SK-MEL-5 (cell line): ENCODE measurements around the gene TPSG1. TPM values are rescaled to one million over a fixed set of nuclear protein-coding genes. Genes with fewer than 3 reads are reported as not detected.
"Not testable (repeated sequence)": the region's sequence is repeated elsewhere in the genome, so short reads cannot be mapped to it uniquely, and the experiment has no call there.

ENCODE experiments used
- DNase-seq: peaks from one replicate; pipeline ENCODE4 v3.0.0-alpha.2; 2016; ENCODE audit warnings: low read depth, low spot score
- in situ Hi-C: cut with HindIII; loops from 2 replicates; pipeline ENCODE4 v1.10.0; 2016; ENCODE audit warnings: low sequenced_read_pairs, high pct_unique_total_duplicates, low pct_unique_long_range_greater_than_20kb
- total RNA-seq: library from RNA; depleted of rRNA; stranded (reverse); fragments of >200 nt; shearing (Covaris generic); gene quantifications from 2 replicates; pipeline ENCODE4 v1.2.3, GENCODE V29; 2014

The TPSG1 gene
- total RNA-seq, 1 experiment from 2014 or later = not detected

GRCh38 chr16:1258906-1259759 lies 34.1 kb upstream of the TPSG1 start:
- in situ Hi-C loops = no loop called here
- DNase-seq = no peak

GRCh38 chr16:1258225-1258600 lies 33.1 kb upstream of the TPSG1 start:
- in situ Hi-C loops = no loop called here
- no peak for DNase-seq

DNA sequence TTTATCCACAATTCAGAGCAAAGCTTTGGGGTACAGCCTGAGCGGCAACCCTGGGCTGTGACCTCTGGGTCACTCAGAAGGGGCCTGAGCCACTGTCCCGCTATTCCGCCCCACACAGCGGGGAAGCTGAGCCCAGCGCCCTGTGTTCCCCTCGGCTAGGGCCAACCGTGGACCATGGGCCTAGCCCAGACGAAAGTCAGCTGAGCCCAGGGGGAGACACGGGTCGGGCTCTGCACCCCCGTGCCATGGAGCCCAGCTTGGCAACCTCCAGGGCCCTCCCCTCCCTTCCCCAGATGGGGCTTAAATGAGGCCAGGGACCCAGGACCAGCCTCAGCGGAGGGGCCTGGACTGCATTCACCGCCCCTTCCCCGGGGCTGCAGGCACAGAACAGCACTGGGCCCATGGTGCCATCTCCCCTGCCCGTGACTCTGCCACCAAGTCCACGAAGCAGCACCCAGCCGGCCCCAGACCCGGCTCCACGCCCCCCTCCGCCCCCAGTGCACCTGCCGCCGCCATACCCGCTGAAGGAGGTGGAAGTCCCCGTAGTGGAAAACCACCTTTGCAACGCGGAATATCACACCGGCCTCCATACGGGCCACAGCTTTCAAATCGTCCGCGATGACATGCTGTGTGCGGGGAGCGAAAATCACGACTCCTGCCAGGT lies 32.6 kb upstream of the TPSG1 start:
- no peak for DNase-seq
- in situ Hi-C loops = no loop called here

DNA sequence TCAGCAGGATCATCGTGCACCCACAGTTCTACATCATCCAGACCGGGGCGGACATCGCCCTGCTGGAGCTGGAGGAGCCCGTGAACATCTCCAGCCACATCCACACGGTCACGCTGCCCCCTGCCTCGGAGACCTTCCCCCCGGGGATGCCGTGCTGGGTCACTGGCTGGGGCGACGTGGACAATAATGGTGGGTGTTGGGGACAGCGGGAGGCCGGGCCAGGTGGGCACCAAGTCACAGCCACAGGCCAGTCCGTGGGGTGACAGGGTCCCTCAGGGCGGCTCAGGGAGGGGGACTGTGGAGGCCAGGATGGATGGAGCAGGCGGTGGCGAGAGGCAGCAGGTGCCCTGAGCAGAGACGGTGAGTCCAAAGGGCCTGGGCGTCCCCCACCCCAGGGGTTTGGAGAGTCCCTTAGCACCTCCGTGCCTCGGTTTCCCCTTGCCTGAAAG lies 31.8 kb upstream of the TPSG1 start:
- in situ Hi-C loops = no loop called here
- DNase-seq = no peak

GRCh38 chr16:1256296-1256873 lies 31.3 kb upstream of the TPSG1 start:
- DNase-seq, in situ Hi-C loops: not testable (repeated sequence)

DNA sequence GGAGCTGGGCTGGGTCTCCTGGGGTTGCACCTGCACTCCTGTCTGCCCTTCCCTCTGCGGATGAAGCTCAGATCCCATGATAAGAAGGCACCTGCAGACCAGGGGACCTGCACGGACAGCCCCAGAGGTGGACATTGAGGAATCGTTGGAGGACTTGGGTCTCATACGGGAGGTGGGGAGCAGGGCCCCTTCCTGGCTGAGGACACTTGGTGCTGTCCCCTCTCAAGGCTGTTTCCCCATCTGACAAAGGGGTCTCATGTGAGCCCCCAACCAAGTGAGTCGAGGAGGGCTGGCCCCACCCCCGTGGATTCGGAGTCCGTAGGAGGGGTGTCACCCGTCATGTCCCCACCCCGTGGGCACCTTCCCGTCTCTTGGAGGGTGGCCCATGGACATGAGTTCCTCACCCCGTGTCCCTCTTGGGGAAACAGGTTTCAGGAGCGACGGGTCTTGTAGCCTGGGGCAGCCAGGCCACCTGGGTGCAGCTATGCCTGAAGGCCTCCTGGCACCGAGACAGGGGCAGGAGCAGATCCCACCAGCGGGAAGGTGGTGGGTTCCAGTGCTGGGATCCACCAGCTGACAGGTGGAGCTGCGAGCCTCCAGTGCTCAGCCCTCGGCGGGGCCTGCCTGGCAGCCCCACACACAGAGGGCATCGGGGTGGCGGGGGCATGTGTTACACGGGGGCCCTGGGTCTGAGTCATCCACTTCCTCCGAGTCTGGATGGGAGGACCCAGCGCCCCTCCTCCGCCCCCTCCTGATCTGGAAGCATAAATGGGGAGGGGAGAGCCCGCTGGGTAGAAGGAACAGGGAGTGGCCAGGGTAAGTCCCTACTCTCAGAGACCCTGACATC lies 30.4 kb upstream of the TPSG1 start, which contains the start of gene TPSD1:
TSS of gene TPSD1 (plus strand) at position 794 of the 847 bp plus-strand sequence. CDS start 212 bp downstream, outside the sequence.
- DNase-seq, in situ Hi-C loops: not testable (repeated sequence)

- in situ Hi-C loops, DNase-seq: not testable (repeated sequence)
These were observed 29.8 kb upstream of the TPSG1 start for GRCh38 chr16:1254821-1255220.

DNA sequence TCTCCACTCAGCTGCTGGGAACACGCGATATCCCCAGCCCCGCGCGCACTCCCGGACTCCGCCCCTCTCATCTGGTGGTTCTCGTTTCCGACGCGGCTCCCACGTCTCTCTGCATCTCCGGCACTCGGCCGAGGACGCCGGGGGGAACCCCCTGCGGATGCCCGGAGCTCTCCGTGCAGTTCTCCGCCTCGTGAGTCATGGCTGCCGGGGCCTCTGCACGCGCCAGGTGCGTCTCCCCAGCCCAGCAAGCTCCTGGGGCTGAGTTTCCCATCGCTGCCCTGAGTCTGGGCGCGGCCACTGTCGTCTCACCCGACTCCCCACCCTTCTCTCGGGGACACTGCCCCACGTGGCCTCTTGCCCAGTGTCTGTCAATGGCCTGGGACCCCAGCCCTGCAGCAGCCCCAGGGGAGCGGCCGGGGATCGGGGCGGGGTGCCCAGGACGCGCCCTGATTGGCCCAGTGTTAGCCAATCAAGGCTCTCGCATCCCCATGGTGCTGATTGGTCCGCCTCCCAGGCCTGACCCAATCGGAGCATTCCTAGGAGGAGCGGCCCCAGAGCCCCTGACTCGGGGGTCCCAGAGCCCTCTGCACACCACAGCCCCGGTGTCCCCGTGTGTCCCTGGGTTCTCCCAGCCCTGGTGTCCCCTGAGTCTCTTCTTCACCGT lies 28.8 kb upstream of the TPSG1 start:
- in situ Hi-C loops, DNase-seq: not testable (repeated sequence)

DNA sequence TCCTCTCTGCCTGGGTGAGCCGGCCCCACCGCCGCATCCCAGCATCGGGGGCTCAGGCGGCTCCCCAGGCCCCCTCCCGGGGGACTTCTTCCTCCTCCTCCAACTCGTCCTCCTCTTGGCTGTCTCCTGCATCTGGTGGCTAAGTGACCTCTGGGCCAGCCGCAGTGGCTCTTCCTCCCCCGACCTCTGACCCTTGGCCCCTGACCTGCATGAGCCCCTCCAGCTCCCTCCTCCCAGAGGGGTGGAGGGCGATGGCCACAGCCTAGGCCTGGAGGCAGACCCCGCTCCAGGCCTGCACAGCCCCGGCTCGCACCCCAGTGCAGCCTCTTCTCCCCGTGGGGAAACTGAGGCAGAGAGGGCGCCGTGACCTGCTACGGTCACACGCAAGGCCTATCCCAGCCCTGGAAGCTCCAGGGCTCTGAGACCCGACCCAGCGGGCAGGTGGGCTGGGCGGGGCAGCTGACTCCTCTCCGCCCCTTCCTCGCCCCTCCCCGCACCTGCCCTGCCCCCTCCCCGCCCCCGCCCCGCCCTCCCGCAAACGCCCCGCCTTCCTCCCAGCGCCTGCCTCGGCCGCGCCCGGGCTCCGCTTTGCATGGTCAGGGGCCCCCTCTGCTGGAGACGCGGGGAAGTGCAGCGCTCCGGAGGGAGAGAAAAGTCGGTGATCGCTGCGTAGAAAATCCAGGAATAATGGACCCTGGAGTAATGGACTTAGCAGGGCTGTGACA lies 24.1 kb upstream of the TPSG1 start:
- in situ Hi-C loops, DNase-seq: not testable (repeated sequence)

DNA sequence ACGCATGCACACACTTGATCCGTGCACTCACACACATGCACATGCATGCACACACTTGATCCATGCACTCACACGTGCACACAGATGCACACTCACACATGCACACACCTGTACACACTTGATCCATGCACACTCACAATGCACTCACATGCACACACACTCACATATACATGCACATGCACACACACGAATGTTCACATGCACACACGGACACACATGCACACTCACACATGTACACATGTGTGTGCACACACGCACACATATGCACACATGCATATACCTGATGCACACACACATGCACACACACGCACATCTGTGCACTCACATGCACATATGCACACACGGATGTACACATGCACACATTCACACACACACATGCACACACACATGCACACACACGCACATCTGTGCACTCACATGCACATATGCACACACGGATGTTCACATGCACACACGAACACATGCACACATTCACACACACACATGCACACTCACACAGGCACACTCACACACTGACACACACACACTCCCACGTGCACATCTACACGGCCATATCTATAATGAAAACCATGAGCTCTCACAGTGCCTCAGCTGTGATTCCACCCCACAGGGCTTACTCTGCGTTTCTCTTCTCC lies 23.0 kb upstream of the TPSG1 start:
- in situ Hi-C loops, DNase-seq: not testable (repeated sequence)

DNA sequence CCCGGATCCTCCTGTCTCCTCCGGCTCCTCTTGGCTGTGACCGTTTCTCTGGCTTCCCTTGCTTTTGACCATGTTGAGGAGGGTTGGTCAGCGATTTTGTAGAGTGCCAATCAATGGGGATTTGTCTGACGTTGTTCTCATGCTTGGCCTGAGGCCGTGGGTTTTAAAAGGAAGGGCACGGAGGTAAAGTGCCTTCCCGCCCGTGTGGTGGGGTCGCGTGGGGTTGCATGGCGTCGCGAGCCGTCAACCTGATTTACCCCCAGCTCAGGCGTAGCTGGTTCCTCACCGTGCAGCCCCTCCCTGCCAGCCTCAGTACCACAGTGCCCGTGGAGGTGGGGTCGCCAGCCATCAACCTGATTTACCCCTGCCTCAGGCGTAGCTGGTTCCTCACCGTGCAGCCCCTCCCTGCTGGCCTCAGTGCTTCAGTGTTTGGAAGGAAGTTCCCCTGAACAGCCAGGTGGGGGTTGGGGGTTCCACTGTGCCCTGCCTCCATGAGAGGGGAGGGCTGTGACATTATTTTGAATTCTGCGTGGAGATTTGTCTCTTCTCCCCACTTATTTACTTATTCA lies 20.5 kb upstream of the TPSG1 start:
- DNase-seq = no peak
- in situ Hi-C loops = no loop called here

GRCh38 chr16:1244881-1245280 lies 19.8 kb upstream of the TPSG1 start:
- no peak for DNase-seq
- in situ Hi-C loops = no loop called here

DNA sequence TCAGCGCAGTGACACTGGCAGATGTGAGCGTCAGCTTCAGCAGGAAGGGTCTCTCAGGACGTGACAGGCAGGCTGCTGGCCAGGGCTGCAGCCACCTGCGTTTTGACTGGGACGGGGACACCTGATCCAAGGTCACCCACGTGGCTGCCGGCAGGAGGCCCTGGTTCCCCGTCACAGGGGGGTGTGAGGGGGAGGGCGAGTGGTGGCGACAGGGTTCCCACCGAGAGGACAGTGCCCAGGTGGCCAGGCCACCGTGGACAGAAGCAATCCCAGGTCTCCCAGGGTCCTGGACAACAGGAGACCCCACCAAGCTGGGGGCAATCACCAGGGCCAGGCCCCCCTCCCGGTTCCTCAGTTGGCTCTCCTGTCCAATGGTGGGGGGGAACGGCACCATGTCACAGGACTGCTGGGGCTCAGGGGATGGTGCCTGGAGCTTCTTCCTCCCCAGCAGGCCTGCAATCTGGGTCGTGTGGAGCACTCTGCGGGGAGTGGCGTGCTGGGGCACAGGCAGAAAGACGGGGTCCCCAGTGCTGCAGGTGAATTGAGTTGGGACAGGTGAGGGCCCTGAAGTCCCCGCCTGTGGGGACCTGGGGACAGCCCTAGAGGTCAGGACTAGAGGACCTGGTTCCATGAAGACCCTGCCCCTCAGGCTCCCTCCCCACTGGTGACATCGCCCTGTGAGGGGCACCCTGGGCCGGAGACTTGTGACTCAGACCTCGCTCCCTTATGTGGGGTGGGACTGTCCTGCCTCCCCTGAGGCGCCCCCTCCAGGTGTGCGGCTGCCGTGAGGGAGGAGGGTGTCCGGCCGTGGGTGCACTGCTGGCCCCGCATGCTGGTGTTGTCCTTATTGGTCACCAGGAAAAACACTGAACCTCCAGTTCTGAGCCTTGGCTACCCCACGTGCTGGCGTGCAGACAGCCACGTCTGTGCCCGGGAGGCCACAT lies 19.1 kb upstream of the TPSG1 start:
- DNase-seq, in situ Hi-C loops: not testable (repeated sequence)

DNA sequence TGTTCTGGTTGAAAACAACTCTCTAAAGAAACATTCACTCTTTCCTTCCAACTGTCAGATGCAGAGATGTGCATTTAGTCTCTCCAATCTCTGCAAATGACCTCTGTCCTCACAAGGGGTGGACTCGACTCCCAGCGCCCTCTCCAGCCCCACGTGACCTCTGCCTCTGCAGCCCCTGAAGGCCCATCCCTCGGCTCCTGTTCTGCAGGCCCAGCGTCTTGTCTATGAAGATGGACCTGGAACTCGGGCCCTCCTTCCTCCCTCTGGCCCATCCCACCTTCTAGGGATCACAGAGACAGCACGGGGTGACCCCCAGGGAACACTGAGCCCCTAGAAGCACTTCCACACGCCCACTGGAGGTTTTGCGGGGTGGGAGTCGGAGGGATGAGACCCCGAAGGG lies 18.3 kb upstream of the TPSG1 start:
- DNase-seq, in situ Hi-C loops: not testable (repeated sequence)

DNA sequence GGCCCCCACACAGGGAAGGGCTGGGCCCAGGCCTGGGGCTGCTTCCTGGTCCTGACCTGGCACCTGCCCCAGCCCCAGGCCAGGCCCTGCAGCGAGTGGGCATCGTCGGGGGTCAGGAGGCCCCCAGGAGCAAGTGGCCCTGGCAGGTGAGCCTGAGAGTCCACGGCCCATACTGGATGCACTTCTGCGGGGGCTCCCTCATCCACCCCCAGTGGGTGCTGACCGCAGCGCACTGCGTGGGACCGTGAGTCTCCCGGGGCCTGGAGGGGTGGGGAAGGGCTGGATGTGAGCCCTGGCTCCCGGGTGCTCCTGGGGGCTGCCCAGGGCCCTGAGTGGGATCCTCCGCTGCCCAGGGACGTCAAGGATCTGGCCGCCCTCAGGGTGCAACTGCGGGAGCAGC lies 16.0 kb upstream of the TPSG1 start:
- in situ Hi-C loops, DNase-seq: not testable (repeated sequence)
